OCI-LY7 (cell line): ENCODE results near the gene PHETA2.

Experiments
- CTCF ChIP-seq: fragments of 200-600 bp; sonication (generic); conservative IDR thresholded peaks from 2 replicates; pipeline ENCODE4 v1.5.1; 2014; ENCODE audit warnings: mild to moderate bottlenecking, antibody characterized with exemption, low read length, moderate library complexity, mixed read lengths
- EZH2phosphoT487 ChIP-seq: fragments of 200-600 bp; sonication (generic); IDR thresholded peaks from 2 replicates; pipeline ENCODE4 v1.6.1; 2018; ENCODE audit warnings: low read depth, borderline replicate concordance, mild to moderate bottlenecking, mixed run types, antibody characterized with exemption, low read length, moderate library complexity, mixed read lengths

GRCh38 chr22:42033263-42034181, 40.5 kb upstream of the PHETA2 start:
- TF ChIP-seq CTCF (no peak), EZH2phosphoT487 (no peak)
